Activated B cell treated with CpG ODN at 0.5 μM for 24 hours (primary cell): ENCODE measurements around the gene RWDD4. TPM values are rescaled to one million over a fixed set of nuclear protein-coding genes. Genes with fewer than 3 reads are reported as not detected.

Experiments
- ATAC-seq: fragments of 200-7000 bp; cut with Tn5 transposase; one replicate; pipeline ENCODE4 v1.10.0; 2021; ENCODE audit warnings: low read depth, mild to moderate bottlenecking, moderate library complexity
- CTCF ChIA-PET: fragments of 350-600 bp; sonication (Branson Sonifier 250); formaldehyde crosslinking; loops from one replicate; lab custom pipeline; 2021; ENCODE audit warnings: antibody characterized with exemption; lab: Charles Lee
- POLR2A ChIA-PET: fragments of 350-600 bp; sonication (Branson Sonifier 250); formaldehyde crosslinking; loops from one replicate; lab custom pipeline; 2021; ENCODE audit warnings: antibody characterized with exemption; lab: Charles Lee
- DNase-seq: peaks from one replicate; pipeline ENCODE4 v3.0.0; 2022
- H3K27ac Mint-ChIP-seq: one replicate; pipeline ENCODE4 v1.8.0; 2020; ENCODE audit warnings: mixed read lengths
- H3K27me3 Mint-ChIP-seq: one replicate; pipeline ENCODE4 v1.8.0; 2021; ENCODE audit warnings: mixed read lengths
- H3K36me3 Mint-ChIP-seq: one replicate; pipeline ENCODE4 v1.8.0; 2021; ENCODE audit warnings: low read depth, mixed read lengths
- H3K4me1 Mint-ChIP-seq: one replicate; pipeline ENCODE4 v1.8.0; 2021; ENCODE audit warnings: mixed read lengths
- H3K4me3 Mint-ChIP-seq: one replicate; pipeline ENCODE4 v1.8.0; 2020; ENCODE audit warnings: mild to moderate bottlenecking, mixed read lengths
- H3K9me3 Mint-ChIP-seq: one replicate; pipeline ENCODE4 v1.8.0; 2020; ENCODE audit warnings: mixed read lengths
- CTCF ChIP-seq: fragments of 200-600 bp; IDR thresholded peaks from one replicate; pipeline ENCODE4 v1.8.0; 2022; ENCODE audit warnings: antibody characterized with exemption, mild to moderate bottlenecking
- intact Hi-C: fragments of 100-400 bp; cut with micrococcal nuclease; formaldehyde crosslinking; loops from one replicate; pipeline ENCODE4 v1.15.1; 2024
- total RNA-seq: library from RNA; stranded (reverse); gene quantifications from 2 replicates; pipeline ENCODE4 v1.2.3, GENCODE V29; 2022

RWDD4 gene
- total RNA-seq, 1 donor from 2014 or later: 14.6 TPM

- peaks cover 74% of the 10 kb centered on the region for H3K36me3 Mint-ChIP-seq
- DNase-seq: no peak
- H3K4me3 Mint-ChIP-seq: no peak overlapping the region
- ChIA-PET POLR2A (no interaction called here), CTCF (no interaction called here)
- ATAC-seq: no peak
- no peaks in the 10 kb centered on the region for H3K4me1 Mint-ChIP-seq
- H3K9me3 Mint-ChIP-seq: no peaks in the 10 kb centered on the region
- intact Hi-C loops: no loop called here
- TF ChIP-seq CTCF: no peak
- no peak overlapping the region for H3K27ac Mint-ChIP-seq
- H3K27me3 Mint-ChIP-seq: no peaks in the 10 kb centered on the region
Observed at GRCh38 chr4:183674153-183674552, 15.2 kb upstream of the RWDD4 start.

GRCh38 chr4:183670960-183671555 lies 12.1 kb upstream of the RWDD4 start:
- ChIA-PET CTCF (no interaction called here), POLR2A (no interaction called here)
- Mint-ChIP-seq H3K9me3 (no peaks in the 10 kb centered on the region), H3K4me1 (no peaks in the 10 kb centered on the region), H3K4me3 (no peak overlapping the region), H3K27me3 (no peaks in the 10 kb centered on the region), H3K36me3 (peaks cover 73% of the 10 kb centered on the region), H3K27ac (no peak overlapping the region)
- ATAC-seq: no peak
- DNase-seq: no peak
- intact Hi-C loops: no loop called here
- TF ChIP-seq CTCF: no peak

GRCh38 chr4:183670251-183670650 lies 11.3 kb upstream of the RWDD4 start:
- intact Hi-C loops: no loop called here
- H3K27ac Mint-ChIP-seq: no peak overlapping the region
- no peak for TF ChIP-seq CTCF
- no peaks in the 10 kb centered on the region for H3K27me3 Mint-ChIP-seq
- H3K9me3 Mint-ChIP-seq: no peaks in the 10 kb centered on the region
- CTCF ChIA-PET: no interaction called here
- POLR2A ChIA-PET: no interaction called here
- no peak for DNase-seq
- H3K4me1 Mint-ChIP-seq: no peaks in the 10 kb centered on the region
- ATAC-seq: no peak
- no peak overlapping the region for H3K4me3 Mint-ChIP-seq
- peaks cover 78% of the 10 kb centered on the region for H3K36me3 Mint-ChIP-seq

GRCh38 chr4:183666088-183666487 lies 7.1 kb upstream of the RWDD4 start:
- ATAC-seq: no peak
- H3K9me3 Mint-ChIP-seq: no peaks in the 10 kb centered on the region
- H3K4me3 Mint-ChIP-seq: no peak overlapping the region
- no peak for TF ChIP-seq CTCF
- peaks cover 59% of the 10 kb centered on the region for H3K36me3 Mint-ChIP-seq
- H3K27ac Mint-ChIP-seq: no peak overlapping the region
- no peak for DNase-seq
- no peaks in the 10 kb centered on the region for H3K27me3 Mint-ChIP-seq
- intact Hi-C loops: no loop called here
- CTCF ChIA-PET: no interaction called here
- POLR2A ChIA-PET: no interaction called here
- peaks cover 6% of the 10 kb centered on the region for H3K4me1 Mint-ChIP-seq

GRCh38 chr4:183659872-183660242 lies 872 bp upstream of the RWDD4 start:
- POLR2A ChIA-PET: interaction anchor here (0.8 to 1.8 kb wide), 5 partner anchors 8 to 990 kb away, joined by 4 to 14 read pairs (median 6); partner anchors contain the start of genes CASP3, CDKN2AIP and PRIMPOL
- CTCF ChIA-PET: interaction anchor here (0.7 kb wide), 1 partner anchor 156 kb away, joined by 3 read pairs; no protein-coding TSS in a partner anchor
- DNase-seq (no peak), ATAC-seq (no peak)
- Mint-ChIP-seq H3K27me3 (no peaks in the 10 kb centered on the region), H3K4me1 (peaks cover 34% of the 10 kb centered on the region), H3K27ac (peak overlapping the region; percentile 92), H3K9me3 (no peaks in the 10 kb centered on the region), H3K36me3 (peaks cover 14% of the 10 kb centered on the region), H3K4me3 (peak overlapping the region; percentile 93)
- intact Hi-C loops: loop anchor here (1.0 to 5.0 kb wide), 9 partner anchors 61 to 1811 kb away; partner anchors contain the start of genes ANKRD37, CASP3, CCDC110 and CDKN2AIP
- TF ChIP-seq CTCF: no peak
